ENCODE data around the gene PODXL. TPM values are rescaled to one million over a fixed set of nuclear protein-coding genes. Genes with fewer than 3 reads are reported as not detected.
"Not testable (repeated sequence)": the region's sequence is repeated elsewhere in the genome, so short reads cannot be mapped to it uniquely, and the experiment has no call there.

The PODXL gene
- total RNA-seq, 1 donor: 1.4 TPM

DNA sequence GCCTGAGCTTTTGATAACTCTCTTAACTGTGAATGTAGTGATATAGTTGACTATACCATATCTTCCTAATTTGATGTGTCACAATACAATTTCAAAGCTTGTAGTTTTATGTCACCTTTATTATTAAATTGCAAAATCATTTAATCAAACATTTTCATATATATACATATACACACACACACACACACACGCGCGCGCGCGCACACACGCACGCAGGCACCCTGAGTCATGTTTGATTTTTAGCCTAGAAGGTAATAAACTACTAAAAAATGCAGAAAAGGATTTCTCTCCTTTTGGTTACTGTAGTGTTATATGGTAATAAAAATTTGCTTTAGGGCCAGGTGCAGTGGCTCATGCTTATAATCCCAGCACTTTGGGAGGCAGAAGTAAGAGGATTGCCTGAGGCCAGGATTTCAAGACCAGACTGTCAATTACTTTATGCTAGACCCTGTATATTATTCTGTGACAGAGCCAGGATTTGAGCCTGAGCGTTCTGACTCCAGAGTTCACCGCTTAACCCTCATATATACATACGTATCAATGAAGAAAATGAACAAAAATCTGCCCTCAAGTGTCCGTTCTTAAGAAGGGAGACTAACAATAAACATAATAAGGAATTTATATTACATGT is 89.6 kb downstream of the PODXL start:
- no peak for DNase-seq (ENCODE audit: insufficient read length, low spot score, missing footprints)
- Histone ChIP-seq H3K36me3 (ENCODE audit: insufficient read depth, low read length) (peaks cover 31% of the 10 kb centered on the region), H3K9me3 (ENCODE audit: low read depth, low read length) (no peaks in the 10 kb centered on the region), H4K20me1 (ENCODE audit: insufficient read depth, low read length) (no peaks in the 10 kb centered on the region), H3K4me1 (ENCODE audit: insufficient read depth, low read length) (no peaks in the 10 kb centered on the region), H3K79me2 (ENCODE audit: insufficient read depth, low read length) (no peaks in the 10 kb centered on the region), H3K27me3 (ENCODE audit: insufficient read depth, low read length) (no peaks in the 10 kb centered on the region), H2AFZ (ENCODE audit: low read length) (no peak overlapping the region), H3K4me3 (ENCODE audit: insufficient read depth, low read length) (no peak overlapping the region), H3K27ac (ENCODE audit: low read depth, low read length) (no peak overlapping the region), H3K4me2 (ENCODE audit: insufficient read depth, low read length) (no peak overlapping the region)
- TF ChIP-seq, protein P1, sequence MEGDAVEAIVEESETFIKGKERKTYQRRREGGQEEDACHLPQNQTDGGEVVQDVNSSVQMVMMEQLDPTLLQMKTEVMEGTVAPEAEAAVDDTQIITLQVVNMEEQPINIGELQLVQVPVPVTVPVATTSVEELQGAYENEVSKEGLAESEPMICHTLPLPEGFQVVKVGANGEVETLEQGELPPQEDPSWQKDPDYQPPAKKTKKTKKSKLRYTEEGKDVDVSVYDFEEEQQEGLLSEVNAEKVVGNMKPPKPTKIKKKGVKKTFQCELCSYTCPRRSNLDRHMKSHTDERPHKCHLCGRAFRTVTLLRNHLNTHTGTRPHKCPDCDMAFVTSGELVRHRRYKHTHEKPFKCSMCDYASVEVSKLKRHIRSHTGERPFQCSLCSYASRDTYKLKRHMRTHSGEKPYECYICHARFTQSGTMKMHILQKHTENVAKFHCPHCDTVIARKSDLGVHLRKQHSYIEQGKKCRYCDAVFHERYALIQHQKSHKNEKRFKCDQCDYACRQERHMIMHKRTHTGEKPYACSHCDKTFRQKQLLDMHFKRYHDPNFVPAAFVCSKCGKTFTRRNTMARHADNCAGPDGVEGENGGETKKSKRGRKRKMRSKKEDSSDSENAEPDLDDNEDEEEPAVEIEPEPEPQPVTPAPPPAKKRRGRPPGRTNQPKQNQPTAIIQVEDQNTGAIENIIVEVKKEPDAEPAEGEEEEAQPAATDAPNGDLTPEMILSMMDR (IDR thresholded peaks at IDR 0.05; ENCODE audit: extremely low read depth, low read depth, low read length): no peak

DNA sequence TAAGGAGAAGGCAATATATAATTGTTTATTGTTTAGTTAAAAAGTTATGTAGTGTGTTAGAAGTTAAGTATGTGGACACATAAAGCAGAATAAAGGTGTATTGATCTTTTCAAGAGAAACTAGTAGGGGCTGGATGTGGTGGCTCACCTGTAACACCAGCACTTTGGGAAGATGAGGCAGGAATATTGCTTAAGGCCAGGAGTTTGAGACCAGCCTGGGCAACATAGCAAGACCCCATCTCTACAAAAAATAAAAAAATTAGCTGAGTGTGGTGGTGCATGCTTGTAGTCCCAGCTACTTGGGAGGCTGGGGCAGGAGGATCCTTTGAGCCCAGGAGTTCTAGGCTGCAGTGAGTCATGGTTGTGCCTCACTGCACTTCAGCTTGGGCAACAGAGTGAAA is 93.7 kb downstream of the PODXL start:
- H3K4me2 ChIP-seq (ENCODE audit: insufficient read depth, low read length); H3K4me3 ChIP-seq (ENCODE audit: insufficient read depth, low read length); H3K27me3 ChIP-seq (ENCODE audit: insufficient read depth, low read length); H3K4me1 ChIP-seq (ENCODE audit: insufficient read depth, low read length); H3K79me2 ChIP-seq (ENCODE audit: insufficient read depth, low read length); H3K9me3 ChIP-seq (ENCODE audit: low read depth, low read length); H2AFZ ChIP-seq (ENCODE audit: low read length); DNase-seq (ENCODE audit: insufficient read length, low spot score, missing footprints); H4K20me1 ChIP-seq (ENCODE audit: insufficient read depth, low read length); H3K27ac ChIP-seq (ENCODE audit: low read depth, low read length): not testable (repeated sequence)
- peaks cover 17% of the 10 kb centered on the region for H3K36me3 ChIP-seq (ENCODE audit: insufficient read depth, low read length)

DNA sequence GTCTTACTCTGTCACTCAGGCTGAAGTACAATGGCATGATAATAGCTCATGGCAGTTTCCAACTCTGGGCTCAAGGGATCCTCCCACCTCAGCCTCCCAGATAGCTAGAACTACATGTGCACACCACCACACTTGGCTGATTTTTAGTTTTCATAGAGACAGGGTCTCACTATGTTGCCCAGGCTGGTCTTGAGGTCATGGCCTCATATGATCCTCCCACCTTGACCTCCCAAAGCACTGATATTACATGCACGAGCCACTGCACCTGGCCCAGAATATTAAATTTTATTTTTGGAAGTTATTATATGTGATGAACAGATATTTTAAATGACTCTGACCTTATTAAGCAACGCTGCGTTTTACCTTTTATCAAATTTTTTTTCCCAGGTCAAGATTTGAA is 94.4 kb downstream of the PODXL start:
- TF ChIP-seq, protein P1 (IDR thresholded peaks at IDR 0.05; ENCODE audit: extremely low read depth, low read depth, low read length): no peak
- Histone ChIP-seq H4K20me1 (ENCODE audit: insufficient read depth, low read length) (no peaks in the 10 kb centered on the region), H2AFZ (ENCODE audit: low read length) (no peak overlapping the region), H3K4me1 (ENCODE audit: insufficient read depth, low read length) (no peaks in the 10 kb centered on the region), H3K27ac (ENCODE audit: low read depth, low read length) (no peak overlapping the region), H3K79me2 (ENCODE audit: insufficient read depth, low read length) (no peaks in the 10 kb centered on the region), H3K4me2 (ENCODE audit: insufficient read depth, low read length) (no peak overlapping the region), H3K4me3 (ENCODE audit: insufficient read depth, low read length) (no peak overlapping the region), H3K27me3 (ENCODE audit: insufficient read depth, low read length) (no peaks in the 10 kb centered on the region), H3K9me3 (ENCODE audit: low read depth, low read length) (no peaks in the 10 kb centered on the region), H3K36me3 (ENCODE audit: insufficient read depth, low read length) (peaks cover 17% of the 10 kb centered on the region)
- no peak for DNase-seq (ENCODE audit: insufficient read length, low spot score, missing footprints)

- Histone ChIP-seq H3K4me2 (ENCODE audit: insufficient read depth, low read length) (no peak overlapping the region), H3K4me3 (ENCODE audit: insufficient read depth, low read length) (no peak overlapping the region), H3K79me2 (ENCODE audit: insufficient read depth, low read length) (no peaks in the 10 kb centered on the region), H2AFZ (ENCODE audit: low read length) (no peak overlapping the region), H3K36me3 (ENCODE audit: insufficient read depth, low read length) (peaks cover 12% of the 10 kb centered on the region), H4K20me1 (ENCODE audit: insufficient read depth, low read length) (no peaks in the 10 kb centered on the region), H3K27me3 (ENCODE audit: insufficient read depth, low read length) (no peaks in the 10 kb centered on the region), H3K27ac (ENCODE audit: low read depth, low read length) (no peak overlapping the region), H3K4me1 (ENCODE audit: insufficient read depth, low read length) (no peaks in the 10 kb centered on the region), H3K9me3 (ENCODE audit: low read depth, low read length) (no peaks in the 10 kb centered on the region)
- no peak for DNase-seq (ENCODE audit: insufficient read length, low spot score, missing footprints)
- TF ChIP-seq, protein P1 (IDR thresholded peaks at IDR 0.05; ENCODE audit: extremely low read depth, low read depth, low read length): no peak
These were observed 97.2 kb downstream of the PODXL start for GRCh38 chr7:131459256-131459655.
